Omental fat pad (tissue), 4 donors: ENCODE measurements around the gene IGSF8. TPM values are rescaled to one million over a fixed set of nuclear protein-coding genes. Genes with fewer than 3 reads are reported as not detected.

ENCODE experiments used
- ATAC-seq: fragments of 150-250 bp; one replicate; pipeline ENCODE4 v1.9.1; 2016; ENCODE audit warnings: mild to moderate bottlenecking, moderate library complexity; ENCODE audit not compliant: low FRiP score
- DNase-seq: peaks from one replicate; pipeline ENCODE4 v3.0.0-alpha.2; 2019; ENCODE audit warnings: low spot score
- CTCF ChIP-seq, 3 donors: fragments of 450-650 bp; IDR thresholded peaks; one replicate each; pipeline ENCODE4 v1.5.1; 2016 to 2017; ENCODE audit warnings: antibody characterized with exemption in 3 of 3, mild to moderate bottlenecking in 3 of 3, moderate library complexity in 2 of 3
- total RNA-seq, 4 donors: library from RNA; depleted of rRNA; stranded (reverse); fragments of >200 nt; gene quantifications; one replicate each; pipeline ENCODE4 v1.1.0, GENCODE V29; 2016

The IGSF8 gene
- total RNA-seq, 4 donors from 2014 or later: 17.5 to 20.5 (median 18.6) TPM

DNA sequence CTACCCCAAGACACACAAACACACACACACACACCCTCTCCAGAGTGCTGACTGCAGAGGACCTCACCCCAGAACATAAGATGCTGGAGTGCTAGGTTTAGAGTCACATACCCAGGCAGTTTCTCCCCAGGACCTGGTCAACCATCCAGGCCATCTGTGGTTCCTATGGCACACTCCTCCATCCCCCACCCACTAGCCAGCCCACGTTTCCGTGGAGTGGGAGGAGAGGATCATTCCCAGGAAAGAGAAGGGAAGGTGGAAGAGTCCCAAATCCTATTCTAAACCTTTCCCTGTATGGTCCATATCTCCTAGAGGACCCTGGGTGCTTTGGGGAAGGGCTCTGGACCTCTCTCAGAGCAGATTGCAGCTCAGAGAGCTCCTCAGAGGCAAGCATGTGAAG lies 15.9 kb downstream of the IGSF8 start:
- TF ChIP-seq CTCF (IDR thresholded peaks at IDR 0.05): no peak
- no peak for DNase-seq

DNA sequence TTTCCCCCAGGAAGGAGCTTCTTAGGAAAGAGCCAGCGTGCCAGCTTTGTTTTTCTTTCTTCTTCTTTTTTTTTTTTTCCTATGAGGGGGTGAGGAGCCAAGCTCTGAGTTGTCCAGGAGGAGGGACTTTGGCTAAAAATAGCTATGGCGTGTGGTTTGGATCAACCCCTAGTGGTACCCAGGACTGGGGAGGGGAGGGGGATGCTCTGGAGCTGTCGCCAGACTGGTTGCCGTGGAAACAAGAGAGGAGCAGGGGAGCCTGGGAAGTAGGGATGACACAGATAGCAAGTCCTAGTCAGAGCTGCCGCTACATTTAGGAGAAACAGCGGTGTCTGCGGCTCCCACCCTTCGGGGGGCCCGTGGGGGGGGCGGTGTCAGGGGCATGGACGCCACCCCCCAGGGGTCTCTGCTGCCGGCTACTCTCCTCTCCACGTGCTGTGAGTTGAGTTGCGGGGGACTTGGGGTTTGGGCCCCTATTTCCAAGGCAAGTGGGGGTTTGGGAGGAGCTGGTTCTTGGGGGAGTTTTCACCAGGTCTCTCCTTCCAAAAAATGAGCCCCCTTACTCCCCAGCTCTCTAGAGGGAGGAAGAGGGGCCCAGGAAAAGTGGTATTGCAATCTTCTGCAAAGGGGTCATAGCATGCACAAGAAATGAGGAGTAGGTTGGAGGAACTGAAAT lies 17.0 kb downstream of the IGSF8 start, which contains the start of gene KCNJ9:
Gene KCNJ9 (plus strand): TSS at position 278 of the 676 bp plus-strand sequence. CDS start 2,493 bp downstream, outside the sequence.
- DNase-seq (no peak), ATAC-seq (no peak)
- no peak for TF ChIP-seq CTCF (IDR thresholded peaks at IDR 0.05)

More for the DNA sequence above, 15.9 kb downstream of the IGSF8 start:
- ATAC-seq: no peak

GRCh38 chr1:160080381-160081100 lies 17.9 kb downstream of the IGSF8 start:
- TF ChIP-seq CTCF (IDR thresholded peaks at IDR 0.05): no peak
- DNase-seq (no peak), ATAC-seq (no peak)

DNA sequence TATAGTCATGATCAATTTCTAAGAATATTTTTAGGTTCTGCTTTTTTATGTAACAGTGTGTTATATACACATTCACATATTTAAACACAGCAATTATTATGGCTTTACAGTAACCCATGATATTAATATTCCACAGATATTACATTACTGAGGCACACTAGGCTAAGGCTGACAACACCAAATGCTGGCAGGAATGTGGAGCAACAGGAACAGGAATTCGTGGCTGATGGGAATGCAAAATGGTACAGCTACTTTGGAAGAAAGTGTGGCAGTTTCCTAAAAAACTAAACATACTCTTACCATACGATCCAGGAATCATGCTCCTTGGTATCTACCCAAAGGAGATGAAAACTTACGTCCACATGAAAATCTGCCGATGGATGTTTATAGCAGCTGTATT lies 19.0 kb downstream of the IGSF8 start:
- DNase-seq (no peak), ATAC-seq (no peak)
- no peak for TF ChIP-seq CTCF (IDR thresholded peaks at IDR 0.05)

GRCh38 chr1:160078512-160079195 lies 19.8 kb downstream of the IGSF8 start:
- TF ChIP-seq CTCF (IDR thresholded peaks at IDR 0.05): no peak
- ATAC-seq: no peak
- no peak for DNase-seq

- DNase-seq: no peak
- ATAC-seq: no peak
- TF ChIP-seq CTCF (IDR thresholded peaks at IDR 0.05): no peak
Observed at GRCh38 chr1:160077486-160077885, 20.9 kb downstream of the IGSF8 start.
